HG02840 (cell line): ENCODE results near the gene NKIRAS2.
A peak's percentile ranks its signal among the peaks of the same experiment; 100 is the strongest.

Source experiments
- ATAC-seq: cut with Tn5 transposase; IDR thresholded peaks from one replicate; pipeline ENCODE4 v1.9.1; 2021; ENCODE audit warnings: mild to moderate bottlenecking, moderate library complexity, moderate number of reproducible peaks; ENCODE audit not compliant: unreplicated experiment, low FRiP score

The NKIRAS2 gene

GRCh38 chr17:42019509-42020404 is at the start of gene NKIRAS2:
Gene NKIRAS2 (plus strand): TSS chr17:42020090. CDS start chr17:42021578, 1,488 bp downstream.
- peak; percentile 53 for ATAC-seq

DNA sequence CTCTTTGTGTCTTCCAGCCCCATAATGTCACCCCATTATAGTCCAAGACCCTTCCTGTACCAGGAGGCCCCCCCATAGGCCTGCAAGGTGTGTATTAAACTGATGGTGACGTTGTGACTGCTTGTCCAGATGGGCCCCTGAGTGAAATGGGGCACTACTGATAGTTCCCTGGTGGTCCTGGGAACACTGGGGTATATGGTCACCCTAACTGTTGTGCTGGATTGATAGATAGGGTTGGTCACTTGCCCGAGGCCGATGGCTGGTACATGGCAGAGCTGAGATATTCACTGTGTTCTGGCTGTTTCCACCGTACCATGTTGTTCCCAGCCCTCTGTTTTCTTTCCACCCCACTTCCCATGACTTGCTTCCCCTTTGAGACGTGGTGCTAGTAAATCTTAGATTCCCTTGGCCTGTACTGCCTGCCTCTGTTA is 49.0 kb upstream of the NKIRAS2 start:
- no peak for ATAC-seq

GRCh38 chr17:41971721-41972523 is 48.0 kb upstream of the NKIRAS2 start:
- no peak for ATAC-seq

GRCh38 chr17:41972571-41973407 is 47.1 kb upstream of the NKIRAS2 start:
- peak; percentile 54 for ATAC-seq

DNA sequence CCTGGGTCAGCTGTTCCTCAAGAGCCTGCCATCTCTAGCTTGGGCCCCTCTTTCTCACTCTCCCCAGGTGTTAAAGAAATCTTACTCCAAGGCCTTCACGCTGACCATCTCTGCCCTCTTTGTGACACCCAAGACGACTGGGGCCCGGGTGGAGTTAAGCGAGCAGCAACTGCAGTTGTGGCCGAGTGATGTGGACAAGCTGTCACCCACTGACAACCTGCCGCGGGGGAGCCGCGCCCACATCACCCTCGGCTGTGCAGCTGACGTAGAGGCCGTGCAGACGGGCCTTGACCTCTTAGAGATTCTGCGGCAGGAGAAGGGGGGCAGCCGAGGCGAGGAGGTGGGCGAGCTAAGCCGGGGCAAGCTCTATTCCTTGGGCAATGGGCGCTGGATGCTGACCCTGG is 46.5 kb upstream of the NKIRAS2 start:
- no peak for ATAC-seq

DNA sequence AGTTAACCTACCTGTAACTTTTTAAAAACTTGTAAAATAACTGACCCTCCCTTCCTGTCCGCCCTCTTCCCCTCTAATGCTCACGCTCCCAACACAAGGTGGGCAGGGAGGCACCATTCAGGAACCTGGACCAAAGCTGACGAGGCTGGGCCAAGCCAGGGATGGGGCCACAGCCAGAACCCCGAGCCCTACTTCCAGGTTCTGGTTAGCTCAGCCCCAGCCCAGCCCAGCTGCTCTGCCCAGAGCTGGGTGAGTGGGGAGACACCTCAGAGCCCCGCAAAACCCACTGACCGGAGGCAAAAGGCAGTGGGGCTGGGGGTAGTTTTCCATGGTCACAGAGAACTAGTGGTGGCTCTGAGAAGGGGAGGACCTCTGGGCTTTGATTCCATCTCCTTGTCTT is 45.9 kb upstream of the NKIRAS2 start:
- no peak for ATAC-seq

DNA sequence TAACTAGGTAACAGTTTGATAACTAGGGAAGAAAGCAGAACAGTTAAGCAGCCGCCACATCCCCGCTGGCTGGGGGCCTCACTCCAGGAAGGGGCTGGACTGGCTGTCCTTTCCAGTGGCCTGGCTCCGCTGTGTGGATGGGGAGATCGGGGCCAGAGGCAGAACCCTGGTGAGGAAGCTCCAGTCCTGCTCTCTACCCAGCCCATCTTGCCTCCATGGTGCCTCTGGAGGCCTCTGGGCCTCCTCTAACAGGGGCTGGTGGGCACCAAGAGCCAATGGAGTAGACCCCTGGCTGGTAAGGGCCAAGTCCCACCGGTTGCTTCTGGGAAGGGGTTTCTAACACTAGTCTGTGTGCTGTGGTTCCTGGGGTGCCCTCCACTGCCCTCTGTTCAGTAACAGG is 45.2 kb upstream of the NKIRAS2 start:
- no peak for ATAC-seq

DNA sequence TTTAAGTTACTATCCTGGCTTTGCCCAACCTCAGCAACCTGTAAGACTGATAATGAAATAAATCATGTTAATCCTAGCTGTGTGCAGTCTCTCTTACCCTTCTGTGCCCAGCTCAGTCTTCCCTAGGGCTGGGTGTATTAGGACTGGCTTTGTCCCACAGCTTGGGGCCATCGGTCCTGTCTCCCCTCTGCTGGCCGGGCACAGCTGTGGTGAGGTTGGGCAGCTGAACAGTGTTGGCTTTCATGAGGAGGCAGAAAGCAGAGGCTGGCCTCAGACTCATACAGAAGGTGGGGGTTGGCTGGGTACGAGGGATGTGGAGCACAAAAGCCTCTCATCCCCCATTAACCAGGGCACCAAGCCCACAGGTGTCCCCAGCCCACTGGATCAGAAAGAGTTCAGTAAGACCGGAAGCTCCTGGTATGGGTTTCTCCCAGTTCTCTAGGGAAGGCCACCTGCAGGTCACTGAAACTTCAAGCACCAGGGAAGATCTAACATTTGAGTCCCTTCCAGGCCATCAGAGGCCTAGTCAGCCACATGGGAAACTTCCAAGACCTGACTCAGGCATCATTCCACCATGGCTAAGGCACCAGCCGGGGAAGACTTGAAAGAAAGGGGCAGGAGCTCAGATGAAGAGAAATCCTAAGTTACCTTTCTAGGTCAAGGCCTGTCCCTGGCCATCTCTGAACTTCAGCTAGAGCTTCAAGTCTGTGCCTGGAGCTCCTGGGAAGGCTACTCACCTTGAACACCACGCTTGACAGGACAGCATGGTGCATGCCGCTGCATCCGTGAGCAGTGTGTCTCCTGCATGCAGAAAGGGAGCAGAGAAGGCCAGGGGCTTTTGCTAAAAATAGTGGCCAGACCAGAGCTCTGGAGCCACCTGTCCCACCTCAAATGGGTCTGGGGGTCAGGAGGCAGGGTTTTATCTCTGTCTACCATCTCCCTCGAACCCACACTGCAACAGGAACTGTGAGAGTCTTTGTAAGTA is 44.5 kb upstream of the NKIRAS2 start:
- no peak for ATAC-seq

DNA sequence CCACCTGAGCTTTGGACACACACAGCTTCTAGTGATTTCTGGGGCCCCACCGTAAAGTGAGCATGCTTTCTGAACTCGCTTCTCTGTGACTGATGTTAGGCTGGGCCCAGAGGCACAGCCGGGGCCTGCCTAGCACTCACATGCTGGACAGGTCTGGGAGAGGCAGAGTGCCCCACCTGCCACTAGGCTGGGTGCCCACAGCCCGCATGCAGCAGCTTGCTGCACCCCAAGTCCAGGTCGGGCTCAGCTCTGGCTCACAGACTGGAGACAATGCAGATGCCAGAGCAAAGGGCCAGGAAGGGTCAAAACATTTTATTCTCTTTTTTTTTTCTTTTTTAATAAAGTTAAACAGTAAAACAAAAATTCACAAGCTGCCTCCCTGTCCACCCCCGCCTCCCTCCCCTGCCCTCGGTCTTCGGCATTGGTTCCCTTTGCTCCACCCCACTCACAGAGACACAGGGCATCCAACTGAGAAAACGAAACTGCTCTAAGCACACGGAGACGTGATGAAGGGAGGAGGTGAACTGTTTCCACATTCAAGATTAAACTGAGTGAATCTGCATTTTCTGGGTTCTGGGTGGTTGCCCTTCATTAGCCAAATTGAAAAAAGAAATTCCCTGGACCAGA is 43.6 kb upstream of the NKIRAS2 start:
- no peak for ATAC-seq

GRCh38 chr17:41977991-41978390 is 41.9 kb upstream of the NKIRAS2 start:
- ATAC-seq = no peak

DNA sequence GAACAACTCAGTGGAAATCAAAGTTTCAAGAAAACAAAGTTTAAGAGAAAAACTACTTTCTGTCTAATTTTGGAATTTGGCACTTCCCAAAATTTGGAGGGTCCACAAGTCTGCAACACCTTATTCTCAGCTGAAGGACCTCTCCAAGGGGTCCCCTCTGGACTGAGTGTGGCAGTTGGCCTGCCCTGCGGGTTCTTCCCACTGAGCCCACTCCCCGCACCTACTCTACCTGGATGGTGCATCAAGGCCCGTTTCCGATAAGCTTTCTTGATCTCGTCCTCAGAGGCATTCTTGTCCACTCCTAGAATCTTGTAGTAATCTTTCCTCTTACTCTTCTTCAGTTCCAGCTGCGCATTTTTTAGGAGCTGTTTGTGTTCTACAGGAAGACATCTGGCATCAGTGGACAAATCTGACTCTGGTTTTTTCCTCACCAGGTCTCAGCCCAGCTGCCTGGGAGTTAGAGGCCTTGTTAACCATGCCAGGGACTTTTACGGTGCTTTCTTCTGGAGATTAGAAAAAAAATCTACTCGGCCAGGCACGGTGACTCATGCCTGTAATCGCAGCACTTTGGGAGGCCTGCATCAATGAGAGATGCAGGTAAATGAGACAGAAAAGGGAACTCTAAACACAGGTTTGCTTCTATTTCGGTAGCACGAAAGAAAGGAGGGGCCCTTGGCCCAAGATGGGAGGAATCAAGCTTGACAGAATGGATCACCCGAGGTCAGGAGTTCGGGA is 37.7 kb upstream of the NKIRAS2 start:
- ATAC-seq = no peak

GRCh38 chr17:41984454-41984853 is 35.4 kb upstream of the NKIRAS2 start:
- no peak for ATAC-seq

GRCh38 chr17:41985919-41986318 is 34.0 kb upstream of the NKIRAS2 start:
- ATAC-seq = no peak

DNA sequence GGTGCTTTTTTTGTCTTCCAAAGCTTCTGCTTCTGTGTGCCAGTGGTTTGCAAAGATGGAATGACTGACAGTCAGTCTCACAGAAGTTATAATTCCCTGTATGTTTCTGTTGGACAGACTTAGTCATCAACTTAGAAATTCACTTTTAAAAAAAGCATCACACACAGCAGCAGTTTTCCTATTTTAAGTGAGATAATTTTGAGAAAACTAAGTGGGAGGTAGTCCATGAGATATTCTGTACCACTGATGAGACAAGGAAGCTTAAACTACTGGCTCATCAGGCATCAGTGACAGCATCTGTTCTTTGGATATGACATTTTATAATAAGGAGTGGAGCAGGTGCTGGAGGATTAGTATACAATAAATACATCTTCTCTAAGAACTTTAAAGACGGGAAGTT is 33.3 kb upstream of the NKIRAS2 start:
- ATAC-seq = no peak

GRCh38 chr17:41987642-41988041 is 32.2 kb upstream of the NKIRAS2 start:
- ATAC-seq = no peak

DNA sequence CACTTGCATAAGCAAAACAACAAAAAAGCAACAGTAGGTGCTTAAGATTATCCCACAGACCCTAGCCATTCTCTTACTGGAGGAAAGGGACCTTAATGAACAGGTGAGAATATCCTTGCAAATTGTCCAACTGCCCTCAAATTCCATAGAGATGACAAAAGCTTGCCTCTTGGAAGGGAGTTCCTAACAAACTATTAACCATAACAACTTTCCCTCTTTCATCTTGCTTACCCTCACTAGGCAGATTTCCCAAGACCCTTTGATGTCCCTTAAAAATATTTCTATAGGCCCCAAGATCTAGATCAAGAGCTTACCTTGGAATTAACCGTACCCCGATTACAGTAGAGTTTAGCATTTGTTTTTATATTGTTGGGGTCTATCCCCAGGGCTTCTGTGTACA is 31.5 kb upstream of the NKIRAS2 start:
- no peak for ATAC-seq

- no peak for ATAC-seq
Observed at GRCh38 chr17:41989702-41990419, 30.0 kb upstream of the NKIRAS2 start.

DNA sequence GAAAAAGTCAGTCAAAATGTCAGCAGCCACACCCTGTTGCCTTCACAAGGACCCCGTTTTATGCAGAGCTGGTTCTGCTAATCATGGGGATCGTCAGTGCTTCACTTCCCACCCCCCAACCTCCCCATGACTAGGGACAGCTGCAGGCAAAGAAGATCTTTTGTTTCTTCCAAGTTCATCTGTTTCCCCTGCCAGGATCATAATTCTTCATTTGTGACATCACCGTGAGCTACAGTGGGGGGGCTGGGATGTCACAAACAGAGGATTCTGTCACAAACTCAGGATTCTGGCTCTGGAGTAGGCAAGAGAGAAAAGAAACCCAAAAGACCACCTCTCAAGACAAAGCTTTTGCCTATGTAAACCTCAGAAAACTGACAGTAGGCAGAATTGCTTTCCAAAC is 27.3 kb upstream of the NKIRAS2 start:
- no peak for ATAC-seq
